ENCODE results near the gene CCDC86.

CCDC86 gene

DNA sequence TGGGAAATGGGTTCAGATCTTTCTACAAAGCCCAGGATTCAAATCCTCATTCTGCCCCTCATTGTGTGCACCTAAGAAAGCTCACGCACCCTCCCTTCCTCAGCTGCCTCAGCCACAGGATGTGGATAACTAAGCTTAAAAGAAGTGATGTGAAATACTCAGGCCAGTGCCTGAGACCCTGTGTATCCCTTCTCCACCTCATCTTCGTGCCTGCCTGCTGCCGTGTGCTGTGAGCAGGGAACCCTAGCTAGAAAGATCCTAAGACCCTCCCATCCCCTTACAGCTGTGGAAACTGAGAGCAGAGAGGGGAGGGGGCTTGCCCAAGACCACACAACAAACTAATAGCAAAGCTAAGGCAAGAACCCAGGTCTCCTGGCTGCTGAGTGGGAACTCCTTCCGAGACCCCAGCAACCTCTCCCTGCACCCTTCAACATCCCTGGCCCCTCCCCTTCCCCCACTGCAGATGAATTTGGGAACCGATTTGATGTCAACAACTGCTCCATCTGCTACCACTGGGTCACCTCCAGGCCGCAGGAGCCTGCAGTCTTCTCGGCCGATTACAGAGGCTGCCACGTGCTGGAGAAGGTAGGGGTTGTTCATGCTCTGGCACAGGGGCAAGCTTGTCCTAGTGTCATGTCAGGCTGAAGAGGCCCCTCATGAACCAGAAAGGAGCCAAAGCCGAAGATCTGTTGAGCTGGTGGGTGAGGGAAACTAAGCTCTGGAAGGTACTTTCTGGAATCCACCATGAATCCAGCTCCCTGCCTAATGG, 27.0 kb downstream of the CCDC86 start:
- DNase-seq (ENCODE audit: low spot score) = no peak

DNA sequence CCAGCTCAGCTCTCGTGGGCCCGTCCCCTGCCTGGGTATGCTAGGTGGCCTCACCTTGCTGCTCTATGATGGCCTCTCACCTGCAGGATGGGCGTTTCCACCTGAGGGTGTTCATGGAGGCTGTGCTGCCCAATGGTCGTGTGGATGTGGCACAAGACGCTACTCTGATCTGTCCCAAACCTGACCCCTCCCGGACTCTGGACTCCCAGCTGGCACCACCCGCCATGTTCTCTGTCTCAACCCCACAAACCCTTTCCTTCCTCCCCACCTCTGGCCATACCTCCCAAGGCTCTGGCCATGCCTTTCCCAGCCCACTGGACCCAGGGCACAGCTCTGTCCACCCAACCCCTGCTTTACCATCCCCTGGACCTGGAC, 27.5 kb downstream of the CCDC86 start:
- DNase-seq (ENCODE audit: low spot score) = no peak

DNA sequence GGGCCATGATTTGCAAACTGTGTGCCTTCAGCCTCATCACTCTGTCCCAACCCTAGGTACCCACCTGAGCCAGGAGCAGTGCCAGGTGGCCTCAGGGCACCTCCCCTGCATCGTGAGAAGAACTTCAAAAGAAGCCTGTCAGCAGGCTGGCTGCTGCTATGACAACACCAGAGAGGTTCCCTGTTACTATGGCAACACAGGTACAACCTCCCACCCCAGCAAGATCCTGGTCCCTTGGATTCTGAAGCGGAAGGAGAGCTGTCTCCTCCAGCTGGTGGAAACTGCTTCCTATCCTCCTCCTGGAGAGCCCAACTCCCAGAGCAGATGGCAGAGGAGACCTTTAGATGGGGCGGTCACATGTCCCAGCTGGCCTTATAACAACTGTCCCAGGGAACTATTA, 28.4 kb downstream of the CCDC86 start:
- DNase-seq (ENCODE audit: low spot score) = no peak

DNA sequence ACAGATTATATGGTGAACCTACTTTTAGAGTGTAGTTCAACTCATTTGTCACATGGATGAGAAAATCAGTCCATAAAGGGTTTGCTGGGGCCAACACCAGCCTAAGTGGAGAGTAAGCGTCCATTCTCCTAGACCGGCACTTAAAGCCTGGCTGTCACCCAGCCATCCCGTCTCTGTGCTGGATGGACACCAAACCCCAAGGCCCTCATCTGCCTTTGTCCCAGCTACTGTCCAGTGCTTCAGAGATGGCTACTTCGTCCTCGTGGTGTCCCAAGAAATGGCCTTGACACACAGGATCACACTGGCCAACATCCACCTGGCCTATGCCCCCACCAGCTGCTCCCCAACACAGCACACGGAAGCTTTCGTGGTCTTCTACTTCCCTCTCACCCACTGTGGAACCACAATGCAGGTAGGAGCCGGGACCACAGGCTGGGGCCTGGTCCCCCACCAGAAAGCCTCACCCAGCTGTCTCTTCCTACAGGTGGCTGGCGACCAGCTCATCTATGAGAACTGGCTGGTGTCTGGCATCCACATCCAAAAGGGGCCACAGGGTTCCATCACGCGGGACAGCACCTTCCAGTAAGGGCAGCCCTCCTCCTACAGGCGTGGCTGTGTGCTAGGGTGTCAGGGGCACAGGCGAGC, 28.9 kb downstream of the CCDC86 start:
- DNase-seq (ENCODE audit: low spot score) = no peak

DNA sequence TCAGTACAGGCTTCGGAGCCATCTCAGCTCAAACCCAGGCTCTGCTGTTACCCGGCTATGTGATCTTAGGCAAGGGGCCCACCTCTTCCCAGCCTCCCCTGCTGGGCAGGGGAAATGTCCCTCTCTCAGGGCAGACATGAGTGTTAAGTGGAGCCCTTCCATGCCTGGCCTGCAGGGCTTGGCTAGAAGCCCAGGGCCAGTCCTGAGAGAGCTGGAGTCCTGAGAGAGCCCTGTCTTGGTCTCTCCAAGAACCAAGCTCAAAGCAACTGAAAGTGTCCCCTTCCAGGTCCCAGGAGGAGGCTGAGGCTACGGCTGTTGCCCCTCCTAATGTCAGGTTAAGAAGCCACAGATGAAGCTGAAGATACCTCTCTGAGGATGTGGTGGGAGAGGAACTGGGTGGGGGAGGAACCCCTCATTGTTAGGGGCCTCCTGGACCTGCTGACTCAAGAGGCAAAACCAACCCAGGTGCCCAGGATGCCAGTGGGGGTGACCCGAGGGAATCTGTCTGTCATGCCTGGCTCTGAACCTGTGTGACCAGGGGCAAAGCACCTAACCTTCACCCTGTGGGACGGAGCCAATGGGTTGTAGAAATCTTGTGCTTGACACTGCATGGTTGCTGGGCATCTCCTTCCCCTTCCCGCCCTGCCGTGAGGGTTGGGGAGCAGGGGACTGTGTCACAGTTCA, 29.6 kb downstream of the CCDC86 start:
- no peak for DNase-seq (ENCODE audit: low spot score)

DNA sequence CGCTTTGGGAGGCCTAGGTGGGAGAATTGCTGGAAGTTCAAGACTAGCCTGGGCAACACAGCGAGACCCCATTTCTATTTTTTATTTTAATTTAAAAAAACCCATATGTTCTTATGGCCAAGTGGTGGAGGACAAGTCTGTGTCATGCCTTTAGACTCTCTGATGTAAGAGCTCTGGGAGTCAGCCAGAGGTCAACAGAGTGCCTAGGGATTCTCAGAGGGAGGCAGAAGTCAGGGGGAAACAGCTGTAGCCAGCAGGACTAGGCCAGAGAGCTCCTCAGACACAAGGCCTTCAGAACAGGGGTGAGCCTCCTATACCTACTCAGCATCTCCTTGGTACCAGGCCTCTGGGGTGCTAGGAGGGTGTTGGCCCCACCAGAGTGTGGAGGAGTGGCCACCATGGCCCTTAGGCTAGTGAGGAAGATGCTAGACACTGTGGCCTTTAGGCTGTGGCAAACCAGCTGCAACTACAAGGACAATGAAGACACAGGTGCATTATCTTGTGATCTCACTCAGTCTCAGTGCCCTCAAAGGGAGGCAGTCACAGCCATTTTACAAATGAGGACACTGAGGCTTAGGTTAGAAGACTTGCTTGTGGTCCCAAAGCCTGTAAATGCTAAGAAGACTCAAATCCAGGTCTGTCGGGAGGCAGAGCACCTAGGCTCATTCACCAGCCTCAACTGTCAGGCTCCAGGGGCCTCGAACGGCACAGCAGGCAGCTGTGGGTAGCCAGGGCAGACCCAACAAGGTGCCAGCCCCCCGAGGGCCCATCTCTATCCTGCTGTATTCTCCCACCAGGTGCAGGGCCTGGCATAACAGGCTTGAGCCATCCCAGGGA, 30.4 kb downstream of the CCDC86 start:
- no peak for DNase-seq (ENCODE audit: low spot score)

DNA sequence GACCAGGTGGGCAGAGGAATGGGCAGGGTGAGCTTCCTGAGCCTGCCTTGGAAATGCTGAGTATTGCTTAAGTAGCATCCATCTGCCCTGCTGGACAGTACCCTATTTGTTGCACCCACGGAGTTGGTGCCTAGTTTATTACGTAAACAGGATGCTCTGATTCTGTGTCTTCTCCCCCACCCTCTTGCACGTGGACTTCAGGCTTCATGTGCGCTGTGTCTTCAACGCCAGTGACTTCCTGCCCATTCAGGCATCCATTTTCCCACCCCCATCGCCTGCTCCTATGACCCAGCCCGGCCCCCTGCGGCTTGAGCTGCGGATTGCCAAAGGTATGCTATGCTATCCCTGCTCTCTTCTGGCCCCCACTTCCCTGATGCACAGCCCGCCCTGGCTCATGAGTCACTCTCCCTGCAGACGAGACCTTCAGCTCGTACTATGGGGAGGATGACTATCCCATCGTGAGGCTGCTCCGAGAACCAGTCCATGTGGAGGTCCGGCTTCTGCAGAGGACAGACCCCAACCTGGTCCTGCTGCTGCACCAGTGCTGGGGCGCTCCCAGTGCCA, 31.1 kb downstream of the CCDC86 start:
- no peak for DNase-seq (ENCODE audit: low spot score)

DNA sequence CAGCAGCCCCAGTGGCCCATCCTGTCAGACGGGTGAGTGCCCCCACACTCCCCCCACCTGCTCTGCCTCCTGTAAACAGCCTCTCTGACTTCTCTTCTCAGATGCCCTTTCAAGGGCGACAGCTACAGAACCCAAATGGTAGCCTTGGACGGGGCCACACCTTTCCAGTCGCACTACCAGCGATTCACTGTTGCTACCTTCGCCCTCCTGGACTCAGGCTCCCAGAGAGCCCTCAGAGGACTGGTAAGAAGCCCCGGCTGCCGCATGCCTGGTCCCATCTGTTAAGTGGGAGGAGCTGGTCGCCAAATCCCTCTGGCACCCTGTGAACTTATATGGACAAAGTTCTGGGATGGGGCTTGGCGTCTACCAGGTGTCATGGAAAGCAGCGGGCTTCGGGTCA, 31.6 kb downstream of the CCDC86 start:
- DNase-seq (ENCODE audit: low spot score) = no peak

DNA sequence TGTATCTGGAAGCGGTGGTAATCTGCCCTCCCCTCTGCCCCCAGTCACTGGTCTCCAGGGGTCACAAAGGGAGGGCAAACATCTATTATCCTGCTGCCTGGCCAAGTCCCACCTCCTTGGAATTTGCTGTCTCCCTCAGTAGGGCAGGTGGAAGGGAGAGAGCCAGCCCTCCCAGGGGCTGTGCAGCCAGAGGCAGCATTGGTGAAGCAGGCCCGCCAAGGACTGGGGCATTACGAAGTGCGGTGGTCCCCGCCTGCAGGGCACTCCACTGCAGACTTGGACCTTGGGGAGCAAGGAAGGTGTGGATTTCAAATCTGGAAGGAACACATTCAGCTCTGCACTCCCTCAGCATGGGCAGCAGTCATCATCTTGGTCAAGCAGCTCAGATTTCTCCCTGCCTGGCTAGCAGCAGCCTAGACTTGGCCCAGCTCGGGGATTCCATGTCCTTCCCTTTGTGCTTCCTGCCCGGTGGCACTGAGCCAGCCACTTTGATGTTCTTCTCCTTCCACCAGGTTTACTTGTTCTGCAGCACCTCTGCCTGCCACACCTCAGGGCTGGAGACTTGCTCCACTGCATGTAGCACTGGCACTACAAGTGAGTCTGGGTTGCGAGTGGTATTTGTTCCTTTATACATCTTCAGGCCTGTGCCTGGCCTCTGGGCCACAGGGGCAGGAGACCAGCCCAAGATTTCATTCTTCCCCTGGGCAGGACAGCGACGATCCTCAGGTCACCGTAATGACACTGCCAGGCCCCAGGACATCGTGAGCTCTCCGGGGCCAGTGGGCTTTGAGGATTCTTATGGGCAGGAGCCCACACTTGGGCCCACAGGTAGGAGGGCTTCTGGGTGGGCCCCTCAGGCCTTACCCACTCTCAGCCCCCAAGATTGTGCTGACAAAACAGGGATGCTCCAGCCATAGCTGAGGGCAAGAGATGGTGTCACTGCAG, 32.8 kb downstream of the CCDC86 start:
- no peak for DNase-seq (ENCODE audit: low spot score)

DNA sequence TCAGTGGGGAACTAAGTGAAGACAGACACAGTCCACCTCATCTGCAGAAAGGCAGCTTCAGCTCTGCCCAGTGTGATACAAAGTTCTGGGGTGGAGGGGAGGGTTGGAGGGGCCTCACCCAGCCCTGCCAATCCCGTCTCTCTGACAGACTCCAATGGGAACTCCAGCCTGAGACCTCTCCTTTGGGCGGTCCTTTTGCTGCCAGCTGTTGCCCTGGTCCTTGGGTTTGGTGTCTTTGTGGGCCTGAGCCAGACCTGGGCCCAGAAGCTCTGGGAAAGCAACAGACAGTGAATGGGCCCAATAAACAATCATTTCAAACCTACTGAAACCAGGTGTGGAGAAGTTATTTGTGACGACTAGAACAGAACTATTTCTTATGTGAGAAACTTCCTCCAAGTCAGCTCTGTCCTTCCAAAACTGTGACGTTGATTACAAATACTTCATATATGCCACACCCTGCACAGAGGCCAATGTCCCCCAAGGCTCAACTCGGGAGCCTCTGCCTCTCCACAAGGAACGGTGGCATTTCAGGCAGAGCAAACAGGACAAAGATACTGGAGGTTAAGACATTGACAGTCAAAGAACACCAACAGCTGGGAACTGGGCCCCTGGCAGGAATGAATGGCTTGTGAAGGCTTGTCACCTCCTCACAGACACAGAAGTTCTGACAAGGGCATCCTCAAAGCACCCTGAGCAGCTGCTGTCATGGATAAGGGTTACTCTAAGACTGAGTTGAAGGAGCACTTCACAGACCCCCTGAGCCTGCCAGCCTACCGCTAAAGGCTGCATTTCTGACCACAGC, 33.7 kb downstream of the CCDC86 start:
- no peak for DNase-seq (ENCODE audit: low spot score)

DNA sequence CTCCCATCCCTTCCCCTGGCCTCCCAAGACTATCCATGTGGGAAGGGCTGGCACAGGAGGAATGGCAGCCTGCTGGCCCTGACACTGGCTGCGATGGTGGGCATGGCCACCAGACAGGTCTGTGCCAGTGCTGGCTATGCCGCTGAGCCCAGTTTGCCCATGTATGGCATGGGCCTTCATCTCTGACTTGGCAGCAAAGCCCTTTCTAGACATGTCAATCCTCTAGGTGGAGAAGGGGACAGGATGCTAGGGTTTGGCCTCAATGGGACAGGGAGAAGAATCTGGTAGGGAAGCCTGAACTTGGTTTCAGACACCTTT, 34.2 kb downstream of the CCDC86 start:
- DNase-seq (ENCODE audit: low spot score) = no peak

DNA sequence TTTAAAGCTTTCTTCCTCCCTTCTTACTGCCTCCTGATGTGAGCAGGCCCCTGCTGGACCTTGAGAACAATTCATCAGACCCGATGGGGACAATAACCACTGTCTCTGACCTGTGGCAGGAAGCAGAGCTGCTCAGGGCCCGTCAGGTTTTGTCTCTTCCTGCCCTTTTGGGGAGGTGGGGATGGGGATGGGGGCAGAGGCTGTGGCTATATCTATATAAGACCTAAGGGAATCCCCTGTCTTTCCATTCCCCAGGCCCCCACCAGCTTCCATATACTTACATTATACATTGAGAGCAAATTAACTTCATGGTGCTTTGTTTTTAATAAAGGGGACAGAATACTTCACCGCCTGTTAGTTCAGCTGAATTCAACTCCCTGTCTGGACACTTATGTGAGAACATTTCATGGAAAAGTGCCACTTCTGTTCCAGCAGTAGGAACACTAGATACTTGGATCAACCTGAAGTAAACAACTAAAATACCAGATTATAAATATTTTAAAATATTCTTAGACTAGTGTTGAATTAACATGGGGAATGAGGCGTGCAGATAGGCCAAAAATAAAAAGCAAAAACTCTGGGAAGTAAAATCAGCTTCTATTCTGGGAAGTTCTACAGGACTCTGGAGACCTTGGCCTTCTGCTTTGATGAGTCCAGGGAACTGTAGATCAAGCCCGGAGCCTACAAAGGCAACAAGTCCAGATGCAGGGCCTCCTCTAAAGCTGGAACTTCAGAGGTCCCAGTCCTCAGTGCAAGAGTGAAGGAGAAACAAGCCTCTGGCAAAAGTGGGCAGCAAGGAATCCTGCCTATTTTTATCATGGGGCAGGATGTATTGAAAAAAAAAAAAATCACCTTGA, 36.6 kb downstream of the CCDC86 start:
- DNase-seq (ENCODE audit: low spot score) = no peak

DNA sequence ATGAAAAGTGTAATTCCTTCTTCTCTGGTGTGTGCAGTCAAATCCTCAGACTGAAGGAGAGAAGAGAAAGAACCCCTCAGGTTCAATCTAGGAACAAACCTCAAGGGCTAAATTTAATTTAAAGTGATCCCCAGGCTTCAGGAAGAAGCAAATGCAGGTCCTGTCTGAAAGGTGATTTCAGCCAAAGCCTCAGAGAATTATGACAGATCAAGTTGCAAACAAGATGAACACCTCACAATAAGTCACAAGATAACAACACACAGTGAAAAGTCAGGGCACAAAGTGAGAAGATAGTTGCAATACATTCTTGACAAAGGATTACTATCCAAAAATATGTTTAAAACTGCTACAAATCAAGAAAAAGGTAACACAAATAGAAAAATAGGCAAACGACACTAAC, 37.2 kb downstream of the CCDC86 start:
- DNase-seq (ENCODE audit: low spot score) = no peak

DNA sequence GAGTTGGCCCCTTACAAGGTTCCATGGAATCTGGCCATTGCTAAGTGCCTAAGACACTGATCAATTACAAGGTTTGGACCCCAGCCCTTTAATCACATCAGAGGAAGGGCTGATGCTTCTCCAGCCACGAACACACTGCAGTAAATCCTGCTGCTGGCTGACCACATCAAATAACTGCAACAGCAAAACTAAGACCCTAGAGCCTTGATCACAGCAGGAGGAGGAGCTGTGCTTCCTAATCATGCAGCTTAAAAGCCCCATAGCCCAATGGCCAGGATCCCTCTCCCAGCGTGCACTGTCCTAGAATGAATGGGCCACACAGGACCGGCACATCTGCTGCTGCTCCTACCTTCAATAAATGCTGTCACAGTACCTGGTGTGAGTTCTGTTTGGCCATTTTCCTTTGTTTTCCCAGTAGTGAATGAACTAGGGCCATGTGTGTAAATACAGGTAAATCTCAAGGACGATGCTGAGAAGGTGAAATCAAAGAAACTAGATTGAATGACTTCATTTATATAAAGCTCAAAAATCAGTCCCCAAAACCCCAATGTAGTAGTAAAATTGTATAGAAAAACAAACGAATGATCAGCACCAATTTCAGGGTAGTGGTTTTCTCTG, 38.2 kb downstream of the CCDC86 start:
- DNase-seq (ENCODE audit: low spot score) = no peak

DNA sequence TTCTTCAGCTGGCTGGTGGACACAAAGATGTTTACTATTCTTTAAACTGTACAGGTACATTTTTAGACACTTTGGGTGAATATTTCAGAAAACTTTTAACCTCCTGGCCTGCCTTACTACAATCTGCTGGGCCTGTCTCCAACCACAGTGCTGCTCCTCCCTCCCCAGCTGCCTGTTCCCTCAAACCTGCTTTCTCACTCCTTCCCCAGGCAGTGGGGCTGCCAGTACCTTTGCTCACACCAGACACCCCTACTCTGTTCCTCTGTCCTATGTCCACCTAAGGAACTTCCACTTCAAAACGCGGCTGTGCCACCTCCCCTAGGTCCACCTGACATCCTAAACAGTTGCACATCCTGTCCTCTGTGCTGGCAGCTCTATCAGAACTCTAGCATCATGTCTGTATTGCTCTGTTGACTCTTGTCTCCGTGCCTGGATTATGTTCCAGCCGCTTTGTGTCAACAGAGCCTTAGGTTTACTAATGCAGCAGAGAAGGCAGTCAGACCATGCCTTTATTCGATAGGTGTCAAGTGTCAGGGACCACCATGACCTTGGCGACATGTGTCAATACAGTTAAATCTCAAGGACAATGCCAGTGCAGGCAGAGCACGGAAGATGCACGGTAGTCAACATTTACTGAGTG, 38.9 kb downstream of the CCDC86 start:
- DNase-seq (ENCODE audit: low spot score) = no peak

DNA sequence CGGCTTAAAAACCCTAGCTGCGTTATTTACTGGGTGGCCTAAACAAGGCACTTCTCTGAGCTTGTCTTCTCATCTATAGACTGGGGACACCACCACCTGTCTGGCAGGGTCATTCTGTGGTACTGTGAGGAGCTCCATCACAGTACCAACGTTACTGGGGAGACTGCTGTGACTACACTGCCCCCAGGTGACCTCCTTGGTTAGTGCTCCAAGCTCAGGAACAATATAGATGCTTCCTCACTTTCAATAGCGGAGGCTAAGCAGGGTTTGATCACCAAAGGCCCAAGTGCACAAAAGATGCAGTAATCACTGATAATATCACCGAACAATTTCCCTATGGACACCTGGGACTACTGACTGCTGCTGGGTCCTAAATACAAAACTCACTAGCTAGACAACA, 45.6 kb downstream of the CCDC86 start:
- peak; percentile 50 for DNase-seq (ENCODE audit: low spot score)

DNA sequence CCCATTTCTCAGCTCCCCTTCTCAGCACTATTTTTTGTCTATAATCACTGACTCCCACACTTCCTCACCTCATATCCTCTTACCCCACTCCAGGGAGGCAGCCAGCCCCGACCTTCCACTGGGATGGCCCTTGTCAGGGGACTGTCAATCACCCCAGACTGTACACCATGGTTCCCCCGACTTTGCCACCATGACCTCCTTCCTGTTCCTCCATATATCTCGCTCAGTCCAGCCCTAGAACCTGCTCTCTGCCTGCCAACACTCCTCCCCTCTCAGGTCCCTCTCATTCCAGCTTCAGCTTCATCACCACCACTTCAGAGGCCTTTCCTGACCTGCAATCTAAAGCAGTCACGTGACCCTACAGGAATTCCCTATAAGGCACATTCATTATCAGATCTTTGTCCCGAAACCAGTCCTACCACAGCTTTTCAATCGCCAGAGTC, 48.0 kb downstream of the CCDC86 start:
- no peak for DNase-seq (ENCODE audit: low spot score)

DNA sequence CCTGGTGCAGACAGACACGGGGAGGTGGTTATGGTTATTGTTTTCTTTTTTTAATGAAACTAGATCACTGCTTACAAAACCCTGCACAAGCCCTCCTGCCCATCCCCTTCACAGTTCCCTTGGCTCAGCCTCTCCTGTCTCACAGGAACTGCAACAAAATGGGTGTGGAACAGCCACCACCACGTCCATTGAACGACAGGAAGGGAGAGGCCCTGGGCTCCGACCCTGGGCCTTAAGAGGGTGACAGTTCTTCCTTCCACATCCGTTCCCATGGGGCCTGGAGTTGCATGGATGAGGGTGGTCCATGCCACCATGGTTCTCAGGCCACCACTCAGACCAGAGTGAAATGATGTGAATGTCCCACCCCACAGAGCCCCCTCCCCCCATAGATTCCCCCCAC, 48.8 kb downstream of the CCDC86 start:
- DNase-seq (ENCODE audit: low spot score) = no peak

All from germinal center (tissue), 1 donor.